Endothelial cell of umbilical vein (primary cell): ENCODE results near the gene HINFP. TPM values are rescaled to one million over a fixed set of nuclear protein-coding genes. Genes with fewer than 3 reads are reported as not detected.

Source experiments
- BruUV-seq: library from RNA; stranded (reverse); fragments of 400-500 nt; replicated peaks from 2 replicates; lab custom pipeline; 2021; lab: Mats Ljungman, UMichigan
- CTCF ChIA-PET: fragments of 300-600, 350-600 bp; sonication (Branson Sonifier 250); formaldehyde crosslinking; loops from one replicate; lab custom pipeline; 2021; ENCODE audit warnings: antibody characterized with exemption, inconsistent platforms; lab: Charles Lee
- POLR2A ChIA-PET: fragments of 300-600, 350-600 bp; sonication (Branson Sonifier 250); formaldehyde crosslinking; loops from one replicate; lab custom pipeline; 2021; ENCODE audit warnings: antibody characterized with exemption, inconsistent platforms; lab: Charles Lee
- DNase-seq: peaks from one replicate; pipeline ENCODE4 v3.0.0-alpha.2; 2011; ENCODE audit warnings: low read depth, low spot score
- FAIRE-seq: peaks from 2 replicates; lab custom pipeline; 2011; peaks lifted over from hg19 to GRCh38; lab: Jason Lieb, UNC
- H2AFZ ChIP-seq: 2 replicates; pipeline ENCODE4 v1.6.0; 2012; ENCODE audit warnings: low read depth, low read length, control low read depth, inconsistent platforms
- H3K27ac ChIP-seq: 2 replicates; pipeline ENCODE4 v1.5.1; 2011; ENCODE audit warnings: low read depth, mild to moderate bottlenecking, control low read depth, low read length, moderate library complexity; ENCODE audit not compliant: insufficient read depth
- H3K27me3 ChIP-seq, 2 experiments: 2 replicates each; pipeline versions ENCODE4 v1.6.0 to v1.6.1; 2011; ENCODE audit warnings: low read length in 2 of 2, mixed read lengths in 1 of 2; ENCODE audit not compliant: control insufficient read depth in 2 of 2, insufficient read depth in 2 of 2
- H3K36me3 ChIP-seq, 2 experiments: 2 replicates in 1 of 2; 3 replicates in 1 of 2; pipeline ENCODE4 v1.5.1; 2011; ENCODE audit warnings: low read length in 2 of 2, mild to moderate bottlenecking in 1 of 2, moderate library complexity in 1 of 2; ENCODE audit not compliant: control insufficient read depth in 2 of 2, insufficient read depth in 2 of 2; ENCODE audit errors: extremely low read depth in 1 of 2
- H3K4me1 ChIP-seq: 3 replicates; pipeline ENCODE4 v1.5.1; 2011; ENCODE audit warnings: mild to moderate bottlenecking, low read length; ENCODE audit not compliant: control insufficient read depth, insufficient read depth; ENCODE audit errors: extremely low read depth
- H3K4me2 ChIP-seq: 2 replicates; pipeline ENCODE4 v1.6.1; 2011; ENCODE audit warnings: low read length, control low read depth, mixed read lengths; ENCODE audit not compliant: insufficient read depth
- H3K4me3 ChIP-seq, 3 experiments: fragments of 200-600 bp in 1 of 3; sonication (generic), shearing (Covaris generic) in 1 of 3; replicated peaks in 1 of 3; 2 replicates each; pipeline ENCODE4 v1.5.1; 2011 to 2016; ENCODE audit warnings: control low read depth in 3 of 3, low read length in 3 of 3, mild to moderate bottlenecking in 2 of 3, inconsistent platforms in 1 of 3, low read depth in 1 of 3, moderate library complexity in 1 of 3; ENCODE audit not compliant: insufficient read depth in 1 of 3
- H3K79me2 ChIP-seq: 2 replicates; pipeline ENCODE4 v1.6.0; 2012; ENCODE audit warnings: low read length, inconsistent platforms; ENCODE audit not compliant: control insufficient read depth, insufficient read depth
- H3K9ac ChIP-seq: replicated peaks from 2 replicates; pipeline ENCODE3; 2011; ENCODE audit warnings: low read length, control low read depth; ENCODE audit not compliant: insufficient read depth; ENCODE audit errors: extremely low read depth
- H3K9me1 ChIP-seq: replicated peaks from 3 replicates; pipeline ENCODE4 v1.6.0; 2011; ENCODE audit warnings: mild to moderate bottlenecking, low read length; ENCODE audit not compliant: control insufficient read depth, insufficient read depth; ENCODE audit errors: extremely low read depth
- H3K9me3 ChIP-seq: replicated peaks from 2 replicates; pipeline ENCODE4 v1.5.1; 2012; ENCODE audit warnings: low read length, inconsistent platforms; ENCODE audit not compliant: control insufficient read depth, insufficient read depth
- H4K20me1 ChIP-seq: replicated peaks from 2 replicates; pipeline ENCODE3; 2011; ENCODE audit warnings: mild to moderate bottlenecking, low read length; ENCODE audit not compliant: control insufficient read depth, insufficient read depth; ENCODE audit errors: extremely low read depth
- CTCF ChIP-seq, 2 donors: IDR thresholded peaks; 1 replicate in 1 of 2; 2 replicates in 1 of 2; pipeline ENCODE4 v1.5.1; 2011; ENCODE audit warnings: low read length in 2 of 2, mild to moderate bottlenecking in 2 of 2, moderate library complexity in 2 of 2, control low read depth in 1 of 2, inconsistent platforms in 1 of 2, low read depth in 1 of 2; ENCODE audit not compliant: insufficient read depth in 1 of 2; ENCODE audit errors: extremely low read depth in 1 of 2
- EZH2 ChIP-seq: IDR thresholded peaks from 2 replicates; pipeline ENCODE4 v1.6.1; 2012; ENCODE audit warnings: borderline replicate concordance, low read depth, mild to moderate bottlenecking, moderate library complexity, low read length, inconsistent platforms; ENCODE audit not compliant: severe bottlenecking
- FOS ChIP-seq: IDR thresholded peaks from 2 replicates; pipeline ENCODE4 v1.6.1; 2011; ENCODE audit warnings: mild to moderate bottlenecking, low read length, moderate library complexity, borderline replicate concordance; ENCODE audit not compliant: insufficient read depth
- GATA2 ChIP-seq: IDR thresholded peaks from 2 replicates; pipeline ENCODE4 v1.7.0; 2011; ENCODE audit warnings: low read depth, mild to moderate bottlenecking, moderate library complexity, mixed read lengths, low read length; ENCODE audit not compliant: insufficient read length, insufficient read depth
- JUN ChIP-seq: IDR thresholded peaks from 2 replicates; pipeline ENCODE4 v1.6.1; 2011; ENCODE audit warnings: borderline replicate concordance, low read depth; ENCODE audit not compliant: insufficient read length, insufficient read depth
- MYC ChIP-seq: IDR thresholded peaks from one replicate; pipeline ENCODE4 v1.6.1; 2011; ENCODE audit warnings: mild to moderate bottlenecking, low read depth, low read length
- POLR2A ChIP-seq: IDR thresholded peaks from 2 replicates; pipeline ENCODE4 v1.6.1; 2012; ENCODE audit warnings: low read depth, mild to moderate bottlenecking, control low read depth, low read length
- POLR2AphosphoS5 ChIP-seq: IDR thresholded peaks from 2 replicates; pipeline ENCODE4 v1.6.1; 2012; ENCODE audit warnings: low read depth, mild to moderate bottlenecking, control low read depth, low read length, moderate library complexity; ENCODE audit not compliant: insufficient read depth
- dilution Hi-C: fragments of 300-500 bp; cut with MboI; formaldehyde crosslinking; loops from one replicate; pipeline ENCODE4 v1.15.0; 2019; ENCODE audit warnings: low sequenced_read_pairs; ENCODE audit not compliant: extremely low pct_ligation_motif_present
- intact Hi-C: fragments of 100-400 bp; cut with micrococcal nuclease; formaldehyde crosslinking; loops from one replicate; pipeline ENCODE4 v1.10.0; 2022
- polyA plus RNA-seq, 4 experiments: library from polyadenylated mRNA; depleted of rRNA in 3 of 4; stranded (reverse) in 3 of 4; unstranded in 1 of 4; fragments of >200 nt; gene quantifications; 2 replicates each; pipeline versions ENCODE4 v1.2.1 to v1.2.3, GENCODE V29; 2011 to 2012; ENCODE audit warnings: missing spikeins in 1 of 4
- total RNA-seq: library from RNA; stranded (reverse); gene quantifications from 2 replicates; pipeline ENCODE4 v1.2.3, GENCODE V29; 2021
- TF ChIP-seq, protein P1 (sequence below): IDR thresholded peaks from 2 replicates; pipeline ENCODE4 v1.6.1; 2011; ENCODE audit not compliant: insufficient read depth, insufficient read length

The HINFP gene
- total and polyA plus RNA-seq, 2 donors (not counting 3 experiments of a cell fraction or from before 2014, with no cell fraction given): 30.8 to 33.4 TPM

GRCh38 chr11:119111361-119111925 lies 9.9 kb upstream of the HINFP start:
- no peaks in the 10 kb centered on the region for H4K20me1 ChIP-seq
- POLR2A ChIA-PET: no interaction called here
- intact Hi-C loops (no loop called here), dilution Hi-C loops (no loop called here)
- FAIRE-seq: no peak
- DNase-seq: no peak
- no peak overlapping the region for H2AFZ ChIP-seq
- H3K9ac ChIP-seq: no peak overlapping the region
- H3K9me1 ChIP-seq: no peaks in the 10 kb centered on the region
- no TSS peak for BruUV-seq
- CTCF ChIA-PET: interaction anchor here (1.7 kb wide), 1 partner anchor 9 kb away, joined by 6 read pairs; no protein-coding TSS in a partner anchor
- TF ChIP-seq FOS (no peak), EZH2 (no peak), GATA2 (no peak), POLR2AphosphoS5 (no peak), CTCF (IDR thresholded peaks at IDR 0.05; ENCODE audit: extremely low read depth in 1 of 2, insufficient read depth in 1 of 2, low read depth in 1 of 2, low read length in 2 of 2) (no peak), POLR2A (no peak), MYC (no peak), JUN (no peak)
- TF ChIP-seq, protein P1, sequence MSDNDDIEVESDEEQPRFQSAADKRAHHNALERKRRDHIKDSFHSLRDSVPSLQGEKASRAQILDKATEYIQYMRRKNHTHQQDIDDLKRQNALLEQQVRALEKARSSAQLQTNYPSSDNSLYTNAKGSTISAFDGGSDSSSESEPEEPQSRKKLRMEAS: no peak
- peaks cover 18% of the 10 kb centered on the region for H3K4me1 ChIP-seq
- H3K4me3 ChIP-seq: no peak overlapping the region
- no peaks in the 10 kb centered on the region for H3K27me3 ChIP-seq
- peaks cover 7 to 25% of the 10 kb centered on the region in 2 experiments for H3K36me3 ChIP-seq
- no peak overlapping the region for H3K27ac ChIP-seq
- no peaks in the 10 kb centered on the region for H3K79me2 ChIP-seq
- no peaks in the 10 kb centered on the region for H3K9me3 ChIP-seq
- no peak overlapping the region for H3K4me2 ChIP-seq
